SU-DHL-6 (cell line): ENCODE data around the gene ENO2.
A peak's percentile ranks its signal among the peaks of the same experiment; 100 is the strongest.

Experiments
- H2AFZ ChIP-seq: fragments of 200-600 bp; sonication (generic); 2 replicates; pipeline ENCODE4 v1.6.1; 2014; ENCODE audit warnings: low read depth, mild to moderate bottlenecking, moderate library complexity, mixed read lengths, antibody characterized with exemption, low read length; ENCODE audit not compliant: severe bottlenecking
- H3F3A ChIP-seq: fragments of 200-600 bp; shearing (Covaris generic); 2 replicates; pipeline ENCODE4 v1.6.0; 2016; ENCODE audit warnings: antibody characterized with exemption, mild to moderate bottlenecking; ENCODE audit not compliant: insufficient read depth
- H3K27ac ChIP-seq: fragments of 200-600 bp; sonication (generic); 2 replicates; pipeline ENCODE4 v1.5.1; 2016; ENCODE audit warnings: low read depth, mild to moderate bottlenecking, low read length, moderate library complexity, mixed read lengths
- H3K27me3 ChIP-seq: fragments of 200-600 bp; sonication (generic), shearing (Covaris generic); 2 replicates; pipeline ENCODE4 v1.6.0; 2014; ENCODE audit warnings: mild to moderate bottlenecking, low read length
- H3K36me3 ChIP-seq: fragments of 200-600 bp; sonication (generic); 2 replicates; pipeline ENCODE4 v1.6.1; 2014; ENCODE audit warnings: mild to moderate bottlenecking, low read length, mixed read lengths
- H3K4me2 ChIP-seq: fragments of 300-600, 200-600 bp; shearing (Covaris generic), sonication (generic); 2 replicates; pipeline ENCODE4 v1.6.0; 2014; ENCODE audit warnings: low read length, low read depth, mild to moderate bottlenecking; ENCODE audit not compliant: poor library complexity, severe bottlenecking
- H3K4me3 ChIP-seq: fragments of 200-600 bp; sonication (generic); 2 replicates; pipeline ENCODE4 v1.5.1; 2014; ENCODE audit warnings: antibody characterized with exemption, low read length, mild to moderate bottlenecking, mixed read lengths; ENCODE audit not compliant: insufficient read depth, poor library complexity, severe bottlenecking
- H3K79me2 ChIP-seq: fragments of 200-600 bp; sonication (generic); 2 replicates; pipeline ENCODE4 v1.6.1; 2014; ENCODE audit warnings: mild to moderate bottlenecking, low read length, moderate library complexity; ENCODE audit not compliant: insufficient read depth
- H3K9ac ChIP-seq: fragments of 200-600 bp; sonication (generic); 2 replicates; pipeline ENCODE4 v1.7.0; 2014; ENCODE audit warnings: mild to moderate bottlenecking, low read length
- H3K9me2 ChIP-seq: fragments of 200-600 bp; sonication (generic); replicated peaks from 2 replicates; pipeline ENCODE4 v1.6.1; 2014; ENCODE audit warnings: low read length; ENCODE audit not compliant: insufficient read depth
- H3K9me3 ChIP-seq: fragments of 200-600 bp; sonication (generic); 2 replicates; pipeline ENCODE4 v1.6.1; 2014; ENCODE audit warnings: low read length, mixed read lengths; ENCODE audit not compliant: insufficient read depth
- H4K20me1 ChIP-seq: fragments of 200-600 bp; sonication (generic); 2 replicates; pipeline ENCODE4 v1.6.1; 2014; ENCODE audit warnings: low read depth, mild to moderate bottlenecking, antibody characterized with exemption, low read length, moderate library complexity, mixed read lengths
- CTCF ChIP-seq: fragments of 200-600 bp; sonication (generic); IDR thresholded peaks from one replicate; pipeline ENCODE4 v1.5.1; 2017; ENCODE audit warnings: antibody characterized with exemption, mild to moderate bottlenecking, low read length, moderate library complexity; ENCODE audit not compliant: insufficient read depth, poor library complexity, severe bottlenecking
- EZH2phosphoT487 ChIP-seq: fragments of 200-600 bp; sonication (generic), shearing (Covaris generic); conservative IDR thresholded peaks from 2 replicates; pipeline ENCODE4 v1.6.1; 2018; ENCODE audit warnings: mild to moderate bottlenecking, antibody characterized with exemption, low read length, moderate library complexity, mixed read lengths

The ENO2 gene

DNA sequence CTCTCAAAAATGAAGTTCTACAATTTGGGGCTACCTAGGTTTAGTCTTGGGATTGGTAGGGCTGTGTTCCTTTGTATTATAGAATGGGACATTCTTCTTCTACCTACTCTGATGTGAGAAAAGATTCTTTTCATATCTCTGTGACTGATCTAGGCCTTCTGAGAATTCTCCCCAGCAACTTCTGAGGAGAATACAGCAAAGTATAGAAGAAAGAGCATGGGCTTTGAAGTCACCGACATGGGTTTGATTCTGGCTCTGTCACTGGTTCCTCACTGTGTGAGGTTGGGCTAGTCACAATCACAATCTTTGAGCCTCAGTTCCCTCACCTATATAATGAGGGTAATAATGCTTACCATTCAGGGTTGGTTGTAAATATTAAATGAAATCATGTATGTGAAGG lies 18.4 kb downstream of the ENO2 start:
- no peaks in the 10 kb centered on the region for H3K79me2 ChIP-seq

DNA sequence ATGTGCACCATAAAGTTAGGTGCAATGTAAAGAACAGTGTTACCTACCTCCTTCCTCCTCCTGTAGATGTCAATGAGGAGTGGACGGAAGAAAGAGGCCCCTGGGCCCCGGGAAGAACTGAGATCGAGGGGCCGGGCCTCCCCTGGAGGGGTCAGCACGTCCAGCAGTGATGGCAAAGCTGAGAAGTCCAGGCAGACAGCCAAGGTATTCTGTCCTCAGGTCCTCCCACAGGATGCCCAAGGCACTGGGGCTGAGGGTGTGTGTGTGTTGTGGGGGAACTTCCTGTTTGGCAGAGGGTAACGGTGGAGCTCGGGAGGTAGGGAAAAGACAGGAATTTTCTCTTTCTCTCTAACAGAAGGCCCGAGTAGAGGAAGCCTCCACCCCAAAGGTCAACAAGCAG lies 19.7 kb downstream of the ENO2 start:
- peaks cover 8% of the 10 kb centered on the region; the same call in 1 of the 2 replicates for H3F3A ChIP-seq
- no peak overlapping the region for H3K4me2 ChIP-seq
- TF ChIP-seq EZH2phosphoT487 = no peak
- TF ChIP-seq CTCF = no peak
- no peak overlapping the region for H2AFZ ChIP-seq
- H3K9ac ChIP-seq = no peak overlapping the region
- H3K27me3 ChIP-seq = no peaks in the 10 kb centered on the region
- H3K9me3 ChIP-seq = no peaks in the 10 kb centered on the region
- H3K79me2 ChIP-seq = no peaks in the 10 kb centered on the region
- no peaks in the 10 kb centered on the region for H3K36me3 ChIP-seq
- no peaks in the 10 kb centered on the region for H3K9me2 ChIP-seq
- H3K4me3 ChIP-seq = no peak overlapping the region
- no peaks in the 10 kb centered on the region for H4K20me1 ChIP-seq
- no peak overlapping the region for H3K27ac ChIP-seq

More for the DNA sequence above, 18.4 kb downstream of the ENO2 start:
- TF ChIP-seq CTCF = no peak
- TF ChIP-seq EZH2phosphoT487 = no peak
- H3K9ac ChIP-seq = no peak overlapping the region
- H2AFZ ChIP-seq = no peak overlapping the region
- H3F3A ChIP-seq = peaks cover 8% of the 10 kb centered on the region; the same call in 1 of the 2 replicates
- H3K36me3 ChIP-seq = no peaks in the 10 kb centered on the region
- H3K4me3 ChIP-seq = no peak overlapping the region
- H3K9me3 ChIP-seq = no peaks in the 10 kb centered on the region
- no peaks in the 10 kb centered on the region for H3K27me3 ChIP-seq
- H3K27ac ChIP-seq = no peak overlapping the region
- no peaks in the 10 kb centered on the region for H4K20me1 ChIP-seq
- H3K4me2 ChIP-seq = no peak overlapping the region
- H3K9me2 ChIP-seq = no peaks in the 10 kb centered on the region

DNA sequence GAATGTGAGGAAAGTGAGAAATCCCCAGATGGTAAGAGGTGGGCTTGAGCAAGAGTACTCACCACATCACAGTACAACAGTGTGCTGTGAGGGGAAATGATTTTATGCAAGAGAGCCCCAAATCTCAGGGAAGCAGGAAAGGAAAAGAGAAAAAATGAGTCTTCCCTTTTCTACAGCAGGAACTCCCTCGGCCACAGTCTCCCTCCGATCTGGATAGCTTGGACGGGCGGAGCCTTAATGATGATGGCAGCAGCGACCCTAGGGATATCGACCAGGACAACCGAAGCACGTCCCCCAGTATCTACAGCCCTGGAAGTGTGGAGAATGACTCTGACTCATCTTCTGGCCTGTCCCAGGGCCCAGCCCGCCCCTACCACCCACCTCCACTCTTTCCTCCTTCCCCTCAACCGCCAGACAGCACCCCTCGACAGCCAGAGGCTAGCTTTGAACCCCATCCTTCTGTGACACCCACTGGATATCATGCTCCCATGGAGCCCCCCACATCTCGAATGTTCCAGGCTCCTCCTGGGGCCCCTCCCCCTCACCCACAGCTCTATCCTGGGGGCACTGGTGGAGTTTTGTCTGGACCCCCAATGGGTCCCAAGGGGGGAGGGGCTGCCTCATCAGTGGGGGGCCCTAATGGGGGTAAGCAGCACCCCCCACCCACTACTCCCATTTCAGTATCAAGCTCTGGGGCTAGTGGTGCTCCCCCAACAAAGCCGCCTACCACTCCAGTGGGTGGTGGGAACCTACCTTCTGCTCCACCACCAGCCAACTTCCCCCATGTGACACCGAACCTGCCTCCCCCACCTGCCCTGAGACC lies 21.2 kb downstream of the ENO2 start:
- Histone ChIP-seq H3K4me3 (no peak overlapping the region), H4K20me1 (no peaks in the 10 kb centered on the region), H3K36me3 (no peaks in the 10 kb centered on the region), H3F3A (peaks cover 8% of the 10 kb centered on the region; the same call in 1 of the 2 replicates), H3K9ac (0 out of 2 replicates have a peak overlapping the region, but pooled peaks have one; percentile 92), H3K79me2 (no peaks in the 10 kb centered on the region), H3K9me2 (no peaks in the 10 kb centered on the region), H3K27me3 (no peaks in the 10 kb centered on the region), H2AFZ (no peak overlapping the region), H3K27ac (no peak overlapping the region), H3K4me2 (no peak overlapping the region), H3K9me3 (no peaks in the 10 kb centered on the region)
- TF ChIP-seq CTCF (no peak), EZH2phosphoT487 (no peak)
